Loucy (cell line): Measurements from ENCODE around the gene CALN1.

Experiments used
- CTCF ChIP-seq: fragments of 200-600 bp; sonication (generic); conservative IDR thresholded peaks from 2 replicates; pipeline ENCODE4 v1.5.1; 2014; ENCODE audit warnings: mild to moderate bottlenecking, antibody characterized with exemption, low read length
- EZH2phosphoT487 ChIP-seq: fragments of 200-600 bp; IDR thresholded peaks from 2 replicates; pipeline ENCODE4 v1.6.1; 2018; ENCODE audit warnings: antibody characterized with exemption, mild to moderate bottlenecking, moderate library complexity, borderline replicate concordance

GRCh38 chr7:71772779-71773178 is 639.4 kb downstream of the CALN1 start:
- no peak for TF ChIP-seq CTCF
- no peak for TF ChIP-seq EZH2phosphoT487
